K562 (cell line): Measurements from ENCODE around the gene WFDC9.
"Not testable (repeated sequence)": the region's sequence is repeated elsewhere in the genome, so short reads cannot be mapped to it uniquely, and the experiment has no call there.

Experiments
- ATF3 ChIP-seq, 2 experiments: fragments of 450-650 bp in 1 of 2; sonication (generic) in 1 of 2; formaldehyde crosslinking in 1 of 2; IDR thresholded peaks in 1 of 2; conservative IDR thresholded peaks in 1 of 2; 2 replicates each; pipeline versions ENCODE4 v1.6.1 to v1.8.1; 2016 to 2023; ENCODE audit warnings: mild to moderate bottlenecking in 2 of 2, moderate library complexity in 2 of 2, inconsistent platforms in 1 of 2, missing genetic modification reagents in 1 of 2
- GTF2E2 ChIP-seq: fragments of 200-800 bp; sonication (Bioruptor generic); IDR thresholded peaks from 2 replicates; pipeline ENCODE4 v1.6.1; 2016; ENCODE audit warnings: missing genetic modification characterization, missing compliant biosample characterization
- HNRNPLL ChIP-seq: fragments of 200-400 bp; formaldehyde crosslinking; IDR thresholded peaks from 2 replicates; pipeline ENCODE4 v1.6.1; 2017; ENCODE audit warnings: low read length, low read depth, mild to moderate bottlenecking; ENCODE audit not compliant: poor library complexity, severe bottlenecking
- NFYB ChIP-seq: IDR thresholded peaks from 2 replicates; pipeline ENCODE4 v1.6.1; 2011; ENCODE audit warnings: mild to moderate bottlenecking, moderate library complexity; ENCODE audit not compliant: insufficient read length; ENCODE audit errors: extremely low read depth
- SETDB1 ChIP-seq: IDR thresholded peaks from one replicate; pipeline ENCODE4 v1.6.1; 2012; ENCODE audit warnings: low read length, control low read depth, inconsistent platforms
- SP2 ChIP-seq: IDR thresholded peaks from 2 replicates; pipeline ENCODE4 v1.6.1; 2011; ENCODE audit warnings: mild to moderate bottlenecking, low read depth, low read length, moderate library complexity; ENCODE audit not compliant: poor library complexity, severe bottlenecking; ENCODE audit errors: extremely low read depth
- U2AF1 ChIP-seq: fragments of 200-400 bp; formaldehyde crosslinking; optimal IDR thresholded peaks from 2 replicates; pipeline ENCODE3; 2017; ENCODE audit warnings: mild to moderate bottlenecking, low read depth, low read length, moderate library complexity
- ZKSCAN8 ChIP-seq: fragments of 200-800 bp; sonication (Bioruptor generic); IDR thresholded peaks from 2 replicates; pipeline ENCODE4 v1.6.1; 2016; ENCODE audit warnings: missing genetic modification characterization, missing compliant biosample characterization
- TF ChIP-seq, protein P1 (sequence below), 2 experiments: IDR thresholded peaks; 2 replicates each; pipeline ENCODE4 v1.6.1; 2012; ENCODE audit warnings: improper control_type of control experiment in 2 of 2, low read depth in 2 of 2, low read length in 2 of 2, borderline replicate concordance in 1 of 2
- TF ChIP-seq, protein P2 (sequence below): IDR thresholded peaks from 2 replicates; pipeline ENCODE4 v1.6.1; 2016; ENCODE audit warnings: missing genetic modification characterization, missing compliant biosample characterization

DNA sequence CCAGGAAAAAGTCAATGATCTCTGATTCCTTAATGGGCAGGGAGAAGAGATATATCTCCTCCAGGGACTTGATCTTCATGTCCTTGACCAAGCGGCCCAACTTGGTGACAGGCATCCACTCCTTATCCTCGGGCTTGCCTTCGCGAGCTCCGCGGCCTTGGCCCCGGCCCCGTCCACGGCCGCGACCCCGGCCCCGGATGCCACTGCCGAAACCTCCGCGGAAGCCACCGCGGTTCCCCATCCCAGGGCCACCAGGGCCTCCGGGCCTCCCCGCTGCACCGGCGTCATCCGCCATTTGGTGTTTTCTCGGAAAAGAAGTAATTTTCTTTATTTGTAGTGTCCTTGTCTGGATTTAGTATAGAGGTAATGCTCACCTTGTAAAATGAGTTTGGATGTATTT is 10.0 kb upstream of the WFDC9 start:
- not testable (repeated sequence) for TF ChIP-seq SETDB1; GTF2E2 (tag); U2AF1; ZKSCAN8 (CRISPR knock-in tag); ATF3 (IDR thresholded peaks at IDR 0.05); ATF3 (CRISPR knock-in tag; conservative IDR thresholded peaks at IDR 0.05); NFYB; HNRNPLL; SP2
- TF ChIP-seq, protein P1, sequence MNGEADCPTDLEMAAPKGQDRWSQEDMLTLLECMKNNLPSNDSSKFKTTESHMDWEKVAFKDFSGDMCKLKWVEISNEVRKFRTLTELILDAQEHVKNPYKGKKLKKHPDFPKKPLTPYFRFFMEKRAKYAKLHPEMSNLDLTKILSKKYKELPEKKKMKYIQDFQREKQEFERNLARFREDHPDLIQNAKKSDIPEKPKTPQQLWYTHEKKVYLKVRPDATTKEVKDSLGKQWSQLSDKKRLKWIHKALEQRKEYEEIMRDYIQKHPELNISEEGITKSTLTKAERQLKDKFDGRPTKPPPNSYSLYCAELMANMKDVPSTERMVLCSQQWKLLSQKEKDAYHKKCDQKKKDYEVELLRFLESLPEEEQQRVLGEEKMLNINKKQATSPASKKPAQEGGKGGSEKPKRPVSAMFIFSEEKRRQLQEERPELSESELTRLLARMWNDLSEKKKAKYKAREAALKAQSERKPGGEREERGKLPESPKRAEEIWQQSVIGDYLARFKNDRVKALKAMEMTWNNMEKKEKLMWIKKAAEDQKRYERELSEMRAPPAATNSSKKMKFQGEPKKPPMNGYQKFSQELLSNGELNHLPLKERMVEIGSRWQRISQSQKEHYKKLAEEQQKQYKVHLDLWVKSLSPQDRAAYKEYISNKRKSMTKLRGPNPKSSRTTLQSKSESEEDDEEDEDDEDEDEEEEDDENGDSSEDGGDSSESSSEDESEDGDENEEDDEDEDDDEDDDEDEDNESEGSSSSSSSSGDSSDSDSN (IDR thresholded peaks at IDR 0.05; ENCODE audit: borderline replicate concordance in 1 of 2, low read depth in 2 of 2, low read length in 2 of 2) = not testable (repeated sequence)
- TF ChIP-seq, protein P2, sequence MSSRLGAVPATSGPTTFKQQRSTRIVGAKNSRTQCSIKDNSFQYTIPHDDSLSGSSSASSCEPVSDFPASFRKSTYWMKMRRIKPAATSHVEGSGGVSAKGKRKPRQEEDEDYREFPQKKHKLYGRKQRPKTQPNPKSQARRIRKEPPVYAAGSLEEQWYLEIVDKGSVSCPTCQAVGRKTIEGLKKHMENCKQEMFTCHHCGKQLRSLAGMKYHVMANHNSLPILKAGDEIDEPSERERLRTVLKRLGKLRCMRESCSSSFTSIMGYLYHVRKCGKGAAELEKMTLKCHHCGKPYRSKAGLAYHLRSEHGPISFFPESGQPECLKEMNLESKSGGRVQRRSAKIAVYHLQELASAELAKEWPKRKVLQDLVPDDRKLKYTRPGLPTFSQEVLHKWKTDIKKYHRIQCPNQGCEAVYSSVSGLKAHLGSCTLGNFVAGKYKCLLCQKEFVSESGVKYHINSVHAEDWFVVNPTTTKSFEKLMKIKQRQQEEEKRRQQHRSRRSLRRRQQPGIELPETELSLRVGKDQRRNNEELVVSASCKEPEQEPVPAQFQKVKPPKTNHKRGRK = not testable (repeated sequence)
